GM13976 (cell line): ENCODE data around the gene LZTS3.

Experiments used
- DNase-seq: peaks from one replicate; pipeline ENCODE4 v3.0.0; 2012; ENCODE audit warnings: low spot score
- in situ Hi-C: fragments of 300-500 bp; cut with MboI; formaldehyde crosslinking; loops from one replicate; pipeline ENCODE4 v1.12.0; 2022; ENCODE audit warnings: low sequenced_read_pairs, mixed read lengths, inconsistent platforms; ENCODE audit not compliant: unreplicated experiment
- TF ChIP-seq, protein P1 (sequence below): IDR thresholded peaks from 2 replicates; pipeline ENCODE4 v1.5.1; 2012; ENCODE audit warnings: borderline replicate concordance, mild to moderate bottlenecking; ENCODE audit not compliant: insufficient read depth; ENCODE audit errors: extremely low read depth, missing control alignments, control extremely low read depth

Gene LZTS3

DNA sequence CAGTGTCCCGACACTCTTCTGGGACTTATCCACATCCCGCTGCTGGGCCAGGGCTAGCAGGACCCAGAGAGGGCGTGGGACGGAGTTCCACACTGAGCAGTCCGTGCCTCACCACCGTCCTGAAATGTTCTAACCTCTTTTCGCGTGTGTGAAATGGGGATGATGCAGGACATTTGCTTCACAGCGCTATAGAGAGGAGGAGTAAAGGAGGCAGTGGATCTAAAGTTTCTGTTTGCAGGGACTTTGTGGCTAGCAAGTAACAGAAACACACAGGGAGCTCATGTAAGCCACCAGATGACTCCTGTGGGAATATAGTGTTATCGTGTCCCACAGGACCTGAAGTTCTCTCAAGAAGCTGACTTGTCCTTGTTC lies 36.6 kb upstream of the LZTS3 start:
- in situ Hi-C loops: no loop called here
- DNase-seq: no peak
- TF ChIP-seq, protein P1, sequence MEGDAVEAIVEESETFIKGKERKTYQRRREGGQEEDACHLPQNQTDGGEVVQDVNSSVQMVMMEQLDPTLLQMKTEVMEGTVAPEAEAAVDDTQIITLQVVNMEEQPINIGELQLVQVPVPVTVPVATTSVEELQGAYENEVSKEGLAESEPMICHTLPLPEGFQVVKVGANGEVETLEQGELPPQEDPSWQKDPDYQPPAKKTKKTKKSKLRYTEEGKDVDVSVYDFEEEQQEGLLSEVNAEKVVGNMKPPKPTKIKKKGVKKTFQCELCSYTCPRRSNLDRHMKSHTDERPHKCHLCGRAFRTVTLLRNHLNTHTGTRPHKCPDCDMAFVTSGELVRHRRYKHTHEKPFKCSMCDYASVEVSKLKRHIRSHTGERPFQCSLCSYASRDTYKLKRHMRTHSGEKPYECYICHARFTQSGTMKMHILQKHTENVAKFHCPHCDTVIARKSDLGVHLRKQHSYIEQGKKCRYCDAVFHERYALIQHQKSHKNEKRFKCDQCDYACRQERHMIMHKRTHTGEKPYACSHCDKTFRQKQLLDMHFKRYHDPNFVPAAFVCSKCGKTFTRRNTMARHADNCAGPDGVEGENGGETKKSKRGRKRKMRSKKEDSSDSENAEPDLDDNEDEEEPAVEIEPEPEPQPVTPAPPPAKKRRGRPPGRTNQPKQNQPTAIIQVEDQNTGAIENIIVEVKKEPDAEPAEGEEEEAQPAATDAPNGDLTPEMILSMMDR: no peak

DNA sequence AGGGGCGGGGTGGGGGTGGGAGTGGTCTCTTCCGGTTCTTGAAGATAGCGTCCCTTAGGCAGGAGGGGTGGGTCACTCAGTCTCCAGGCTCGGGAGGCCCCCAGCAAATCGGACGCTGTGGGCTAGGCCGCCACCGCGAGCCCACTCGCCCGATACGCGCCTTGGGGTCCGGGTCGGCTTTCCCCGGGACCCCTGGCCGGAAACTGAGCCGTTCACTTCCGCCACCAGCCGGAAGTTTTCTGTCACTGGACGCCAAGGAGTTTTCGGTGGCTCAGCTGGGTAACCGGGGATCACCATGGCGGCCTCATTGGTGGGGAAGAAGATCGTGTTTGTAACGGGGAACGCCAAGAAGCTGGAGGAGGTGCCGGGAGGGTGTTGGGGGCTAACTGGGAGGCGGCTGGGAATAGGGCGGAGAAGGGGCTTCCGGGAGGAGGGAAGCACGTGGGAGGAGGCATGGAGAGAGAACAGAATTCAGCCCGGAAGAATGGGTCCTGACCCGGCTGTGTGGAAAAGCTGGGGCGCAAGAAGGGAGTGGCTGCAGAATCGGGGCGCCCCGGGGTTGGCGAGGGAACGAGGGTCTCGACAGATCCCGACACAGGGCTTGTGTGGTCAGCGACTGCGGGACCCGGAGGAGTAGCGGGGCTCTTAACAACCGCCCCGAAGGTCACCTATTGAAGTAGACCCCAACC lies 36.1 kb upstream of the LZTS3 start, which contains the start of gene ITPA:
Gene ITPA, plus strand, starts transcription at position 242 of the 689 bp plus-strand sequence. Its CDS starts 54 bp downstream, at position 296.
- in situ Hi-C loops: no loop called here
- peak; percentile 88 for DNase-seq
- TF ChIP-seq, protein P1: no peak

GRCh38 chr20:3208786-3209256 lies 35.5 kb upstream of the LZTS3 start:
- TF ChIP-seq, protein P1: no peak
- in situ Hi-C loops: no loop called here
- no peak for DNase-seq

GRCh38 chr20:3204124-3204794 lies 30.9 kb upstream of the LZTS3 start, which contains the start of gene DDRGK1:
DDRGK1 (minus strand) TSS chr20:3204682; CDS start chr20:3204627, 55 bp downstream.
- in situ Hi-C loops: no loop called here
- TF ChIP-seq, protein P1: no peak
- DNase-seq: peak; percentile 94

DNA sequence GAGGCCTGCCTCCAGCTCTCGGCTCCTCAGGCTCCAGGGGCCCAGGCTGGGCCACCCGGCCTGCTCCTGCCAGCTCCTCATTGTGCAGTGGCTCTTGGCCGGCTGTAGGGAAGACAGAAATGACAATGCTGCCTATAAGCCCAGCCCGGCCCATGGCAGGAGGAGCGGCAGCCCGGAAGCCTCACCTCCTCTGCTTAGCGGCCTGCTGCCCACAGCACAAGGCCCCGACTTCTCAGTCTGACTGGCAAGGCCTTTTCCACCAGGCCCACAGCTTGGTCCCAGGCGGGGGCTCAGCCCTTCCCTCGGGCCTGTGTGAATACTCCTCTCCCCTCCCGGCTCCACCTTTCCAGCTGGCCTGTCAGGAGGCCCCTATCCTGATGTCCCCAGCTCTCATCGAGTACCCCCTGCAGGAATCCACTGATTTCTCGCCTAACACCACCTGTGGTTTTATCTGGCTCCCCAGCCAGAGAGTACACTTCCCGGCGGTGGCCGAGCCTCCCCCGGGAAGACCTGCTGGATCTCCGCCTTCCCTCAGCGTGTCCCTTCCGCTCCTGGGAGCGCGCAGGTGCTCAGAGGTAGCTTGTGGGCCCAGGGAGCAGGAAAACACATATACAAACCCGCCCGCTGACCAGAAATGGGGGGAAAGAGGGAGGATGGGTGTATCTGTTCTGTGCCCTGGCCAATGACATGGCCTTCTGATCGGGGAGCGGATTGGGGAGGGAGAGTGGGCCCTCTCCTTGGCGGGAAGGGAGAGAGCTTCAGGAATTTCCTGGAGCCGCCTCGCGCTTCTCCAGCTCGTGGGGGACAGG lies 30.2 kb upstream of the LZTS3 start:
- DNase-seq: peak; percentile 70
- in situ Hi-C loops: no loop called here
- TF ChIP-seq, protein P1: no peak

DNA sequence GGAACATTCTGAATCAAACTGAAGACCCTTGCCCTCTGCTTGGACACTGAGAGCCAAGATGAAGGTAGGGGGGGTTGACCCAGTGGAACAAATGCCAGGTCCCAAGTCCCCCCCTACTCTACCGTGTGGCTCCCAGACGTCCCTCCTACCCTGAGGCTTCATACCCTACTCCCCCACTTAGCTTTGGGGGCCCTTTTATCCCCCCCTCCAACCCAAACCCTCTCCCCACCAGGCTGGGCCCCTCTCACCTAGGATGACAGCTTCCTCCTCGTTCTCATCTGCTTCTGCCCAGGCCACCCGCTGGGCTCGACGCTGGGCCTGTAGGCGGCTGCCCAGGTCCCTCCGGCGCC lies 29.6 kb upstream of the LZTS3 start:
- in situ Hi-C loops: no loop called here
- TF ChIP-seq, protein P1: no peak
- DNase-seq: no peak
